NCI-H510A treated with DMSO at 0.1 percent for 48 hours (cell line): ENCODE results near the gene LPGAT1.
"Not testable (repeated sequence)": the region's sequence is repeated elsewhere in the genome, so short reads cannot be mapped to it uniquely, and the experiment has no call there.

Source experiments
- DNase-seq: peaks from one replicate; lab custom pipeline; 2025; lab: John Stamatoyannopoulos, UW

The LPGAT1 gene

DNA sequence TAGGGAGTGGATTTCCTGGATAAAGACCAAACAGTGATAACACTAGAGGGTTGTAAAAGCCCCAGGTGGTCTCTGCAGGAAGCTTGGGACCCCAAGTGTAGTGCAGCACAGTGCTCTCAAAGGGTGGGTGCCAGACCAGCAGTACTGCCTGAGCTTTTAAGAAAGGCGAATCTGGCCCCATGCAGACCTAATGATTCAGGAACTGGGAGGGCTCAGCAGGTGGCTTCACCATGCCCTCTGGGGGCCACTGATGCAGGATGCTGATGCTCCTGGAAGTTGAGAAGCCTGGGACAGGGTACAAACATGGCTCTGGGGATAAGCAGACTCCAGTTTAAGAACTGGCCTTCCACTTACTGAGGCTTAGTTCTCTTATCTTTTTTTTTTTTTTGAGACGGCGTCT lies 126.0 kb downstream of the LPGAT1 start:
- DNase-seq, result no peak

GRCh38 chr1:211703812-211704537 lies 126.6 kb downstream of the LPGAT1 start:
- DNase-seq, result peak; percentile 100

GRCh38 chr1:211701733-211702132 lies 128.8 kb downstream of the LPGAT1 start:
- no peak for DNase-seq

- no peak for DNase-seq
Observed at GRCh38 chr1:211699059-211699458, 131.5 kb downstream of the LPGAT1 start.

- peak; percentile 92 for DNase-seq
Observed at GRCh38 chr1:211698161-211699026, 132.2 kb downstream of the LPGAT1 start.

DNA sequence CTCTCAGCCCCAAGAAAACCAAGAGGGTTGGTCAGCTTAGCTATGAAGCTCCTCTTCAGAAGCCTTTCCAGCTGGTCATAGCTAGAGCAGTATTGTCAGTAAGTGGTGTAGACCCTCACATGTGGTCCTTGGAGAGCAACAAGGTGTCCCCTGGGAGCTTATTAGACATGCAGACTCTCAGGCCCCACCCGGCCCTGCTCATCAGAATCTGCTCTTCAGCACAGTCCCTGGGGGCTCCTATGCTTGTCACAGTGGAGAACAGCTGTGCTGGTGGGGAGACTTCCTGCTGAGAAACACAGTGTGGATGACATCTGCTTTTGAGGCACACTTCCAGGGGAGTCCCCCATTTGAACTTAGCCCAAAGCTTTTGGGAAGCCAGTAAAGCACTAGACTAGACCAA lies 133.2 kb downstream of the LPGAT1 start:
- DNase-seq, result no peak

- DNase-seq, result no peak
Observed at GRCh38 chr1:211695135-211695816, 135.3 kb downstream of the LPGAT1 start.

DNA sequence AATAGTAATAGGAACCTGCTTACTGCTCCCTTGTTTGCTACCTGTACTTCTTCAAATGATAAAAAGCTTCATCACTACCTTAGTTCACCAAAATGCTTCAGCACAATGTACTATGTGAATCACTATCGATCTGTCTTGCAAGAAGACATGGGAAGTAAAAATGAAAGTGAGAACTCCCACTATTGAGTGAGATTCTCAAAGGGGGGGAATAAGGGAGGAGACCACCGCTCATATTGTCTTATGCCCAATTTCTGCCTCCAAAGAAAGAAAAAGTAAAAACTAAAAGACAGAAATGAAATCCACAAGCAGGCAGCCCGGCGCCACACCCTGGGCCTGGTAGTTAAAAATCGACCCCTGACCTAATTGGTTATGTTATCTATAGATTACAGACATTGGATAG lies 136.7 kb downstream of the LPGAT1 start:
- not testable (repeated sequence) for DNase-seq
